ENCODE results near the gene SAT2.
A peak's percentile ranks its signal among the peaks of the same experiment; 100 is the strongest.

SAT2 gene

DNA sequence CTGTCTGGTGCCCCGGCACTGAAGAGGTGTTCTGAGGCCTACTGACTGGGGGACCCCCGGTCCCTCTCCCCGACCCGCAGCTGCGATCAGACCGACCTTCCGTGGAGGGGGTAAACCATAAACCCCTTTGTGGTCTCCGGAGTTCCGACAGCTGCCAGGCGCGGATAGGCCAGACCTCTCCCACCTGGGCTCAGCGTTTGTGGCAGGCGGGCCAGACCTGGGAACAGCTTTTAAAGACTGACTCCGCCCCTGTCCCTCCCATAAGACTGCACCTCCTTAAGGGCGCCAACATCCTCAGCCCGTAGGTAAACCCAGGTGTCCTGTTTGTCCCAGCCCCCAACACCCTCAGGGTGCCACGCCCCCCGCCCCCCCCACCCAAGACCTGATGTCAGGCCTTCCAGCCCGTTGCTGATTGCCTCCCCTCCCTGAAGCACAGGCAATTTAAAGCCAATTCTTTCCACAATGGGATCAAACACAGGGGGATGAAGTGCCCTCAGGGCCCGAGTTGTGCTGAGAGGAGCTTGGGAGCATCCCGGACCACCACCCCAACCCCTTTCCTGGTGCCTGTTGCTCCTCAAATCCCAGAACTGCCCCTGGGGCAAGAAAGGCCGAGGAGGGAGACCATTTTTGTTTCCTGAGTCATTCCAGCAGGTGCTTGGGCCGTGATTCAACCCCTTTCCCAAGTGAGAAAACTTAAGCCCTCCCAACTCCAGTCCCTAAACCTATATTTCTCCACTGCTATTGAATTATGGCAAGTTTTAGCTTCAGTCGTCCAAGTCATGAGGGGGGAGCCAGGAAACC lies 37.5 kb downstream of the SAT2 start, which contains the start of gene SOX15:
Gene SOX15, minus strand, starts transcription at position 204 of the 801 bp plus-strand sequence. CDS start 418 bp downstream, outside the sequence.
- Mint-ChIP-seq H3K4me3 (no peak within 1 kb of the TSS), H3K36me3 (peaks cover 9% of the 10 kb centered on the region), H3K27ac (no peak within 1 kb of the TSS), H3K9me3 (ENCODE audit: low read depth) (no peaks in the 10 kb centered on the region), H3K4me1 (ENCODE audit: low read depth) (peaks cover 5% of the 10 kb centered on the region), H3K27me3 (no peaks in the 10 kb centered on the region)

DNA sequence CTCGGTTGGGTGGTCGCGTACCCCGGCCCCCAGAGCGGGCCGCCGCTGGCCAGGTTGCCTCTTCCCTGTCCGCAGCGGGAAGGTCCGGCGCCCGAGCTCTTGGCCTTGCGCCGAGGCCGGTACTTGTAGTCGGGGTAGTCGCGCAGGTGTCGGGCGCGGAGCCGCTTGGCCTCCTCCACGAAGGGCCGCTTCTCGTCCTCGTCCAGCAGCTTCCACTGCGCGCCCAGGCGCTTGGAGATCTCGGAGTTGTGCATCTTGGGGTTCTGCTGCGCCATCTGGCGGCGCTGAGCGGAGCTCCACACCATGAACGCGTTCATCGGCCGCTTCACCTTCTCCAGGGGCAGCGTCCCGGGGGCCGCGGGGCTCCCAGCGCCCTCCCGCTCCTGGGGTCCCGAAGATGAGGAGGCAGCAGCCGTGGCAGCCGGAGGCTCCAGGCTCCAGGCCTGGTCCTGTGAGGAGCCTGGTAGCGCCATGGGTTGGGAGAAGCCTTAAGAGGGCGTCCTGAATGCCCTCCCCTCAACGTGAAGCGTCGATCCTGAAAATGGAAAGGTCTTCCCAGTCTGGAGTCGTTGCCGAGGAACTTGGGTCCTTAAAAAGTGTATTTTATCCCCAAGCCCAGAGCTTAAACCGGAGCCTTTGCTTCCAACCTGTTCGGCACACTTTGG lies 38.3 kb downstream of the SAT2 start:
- no peaks in the 10 kb centered on the region for H3K9me3 Mint-ChIP-seq (ENCODE audit: low read depth)
- H3K4me3 Mint-ChIP-seq, result no peak overlapping the region
- no peaks in the 10 kb centered on the region for H3K27me3 Mint-ChIP-seq
- H3K4me1 Mint-ChIP-seq (ENCODE audit: low read depth), result peaks cover 10% of the 10 kb centered on the region
- peaks cover 10% of the 10 kb centered on the region for H3K36me3 Mint-ChIP-seq
- H3K27ac Mint-ChIP-seq, result no peak overlapping the region

DNA sequence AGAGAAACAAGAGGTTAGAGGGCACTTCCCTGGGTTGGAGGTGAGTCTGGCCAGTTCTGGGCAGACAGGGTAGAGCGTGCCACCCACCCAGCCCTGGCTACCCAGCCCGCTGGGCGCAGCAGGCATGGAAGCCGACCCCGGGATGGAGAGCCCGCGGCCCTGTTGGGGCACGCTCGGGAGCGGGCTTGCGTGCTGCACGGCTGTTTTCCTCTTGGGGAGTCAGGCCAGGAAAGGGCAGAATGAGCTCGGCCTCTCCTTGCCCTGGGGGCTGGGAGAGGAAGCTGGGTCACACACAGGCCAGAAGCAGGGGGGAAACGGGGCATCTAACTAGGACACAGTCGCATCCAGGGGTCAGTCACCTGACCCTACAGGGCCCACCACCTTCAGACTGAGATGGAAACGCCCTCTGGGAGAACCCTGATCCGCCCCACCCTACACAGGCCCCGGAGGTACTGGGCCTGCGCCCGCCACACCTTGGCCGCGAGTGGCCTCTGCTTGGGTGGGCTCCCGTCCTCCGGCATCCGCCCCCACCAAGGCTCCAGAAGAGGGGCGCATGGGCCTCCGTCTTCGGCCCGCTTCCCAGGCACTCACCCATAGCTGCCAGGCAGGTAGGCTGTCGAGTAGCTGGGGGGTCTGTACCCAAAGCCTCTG lies 38.9 kb downstream of the SAT2 start:
- H3K4me1 Mint-ChIP-seq (ENCODE audit: low read depth), result peaks cover 14% of the 10 kb centered on the region
- no peak overlapping the region for H3K27ac Mint-ChIP-seq
- peaks cover 6% of the 10 kb centered on the region for H3K36me3 Mint-ChIP-seq
- H3K9me3 Mint-ChIP-seq (ENCODE audit: low read depth), result no peaks in the 10 kb centered on the region
- no peaks in the 10 kb centered on the region for H3K27me3 Mint-ChIP-seq
- H3K4me3 Mint-ChIP-seq, result no peak overlapping the region

DNA sequence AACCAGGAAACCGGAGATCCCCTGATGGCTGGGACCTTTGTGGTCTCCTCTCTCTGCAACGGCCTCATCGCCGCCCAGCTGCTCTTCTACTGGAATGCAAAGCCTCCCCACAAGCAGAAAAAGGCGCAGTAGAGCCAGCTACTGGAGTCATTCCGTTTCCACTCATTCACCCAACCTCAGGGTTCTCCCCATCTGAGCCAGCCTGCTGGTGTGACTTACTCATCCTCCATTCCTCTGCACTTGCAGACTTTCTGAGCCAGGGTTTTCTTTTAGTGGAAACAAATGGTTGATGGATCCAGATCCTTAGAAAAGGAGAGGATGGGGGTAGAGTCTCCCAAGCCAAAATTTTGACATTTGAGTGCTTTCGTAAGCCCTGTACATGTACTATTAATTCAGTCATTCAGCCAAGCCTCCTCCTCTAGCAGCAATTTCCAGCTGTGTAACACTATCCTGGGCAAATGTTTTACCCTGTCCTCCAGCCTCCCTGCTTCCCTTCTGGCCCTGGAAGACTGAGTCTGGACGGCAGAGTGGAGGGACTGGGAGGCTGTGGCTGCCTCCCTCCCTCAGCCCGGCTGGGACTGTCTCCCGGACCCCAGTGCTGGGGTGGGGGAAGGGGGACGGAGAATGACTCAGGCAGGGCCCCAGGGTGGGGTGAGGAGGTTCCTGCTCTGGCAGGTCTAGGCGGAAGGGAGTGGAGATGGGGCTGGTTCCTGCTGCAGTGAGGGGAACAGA lies 40.0 kb downstream of the SAT2 start:
- no peaks in the 10 kb centered on the region for H3K27me3 Mint-ChIP-seq
- H3K4me1 Mint-ChIP-seq (ENCODE audit: low read depth), result peaks cover 19% of the 10 kb centered on the region
- H3K27ac Mint-ChIP-seq, result no peak overlapping the region
- H3K36me3 Mint-ChIP-seq, result peaks cover 2% of the 10 kb centered on the region
- peak overlapping the region; percentile 42 for H3K4me3 Mint-ChIP-seq
- H3K9me3 Mint-ChIP-seq (ENCODE audit: low read depth), result no peaks in the 10 kb centered on the region

DNA sequence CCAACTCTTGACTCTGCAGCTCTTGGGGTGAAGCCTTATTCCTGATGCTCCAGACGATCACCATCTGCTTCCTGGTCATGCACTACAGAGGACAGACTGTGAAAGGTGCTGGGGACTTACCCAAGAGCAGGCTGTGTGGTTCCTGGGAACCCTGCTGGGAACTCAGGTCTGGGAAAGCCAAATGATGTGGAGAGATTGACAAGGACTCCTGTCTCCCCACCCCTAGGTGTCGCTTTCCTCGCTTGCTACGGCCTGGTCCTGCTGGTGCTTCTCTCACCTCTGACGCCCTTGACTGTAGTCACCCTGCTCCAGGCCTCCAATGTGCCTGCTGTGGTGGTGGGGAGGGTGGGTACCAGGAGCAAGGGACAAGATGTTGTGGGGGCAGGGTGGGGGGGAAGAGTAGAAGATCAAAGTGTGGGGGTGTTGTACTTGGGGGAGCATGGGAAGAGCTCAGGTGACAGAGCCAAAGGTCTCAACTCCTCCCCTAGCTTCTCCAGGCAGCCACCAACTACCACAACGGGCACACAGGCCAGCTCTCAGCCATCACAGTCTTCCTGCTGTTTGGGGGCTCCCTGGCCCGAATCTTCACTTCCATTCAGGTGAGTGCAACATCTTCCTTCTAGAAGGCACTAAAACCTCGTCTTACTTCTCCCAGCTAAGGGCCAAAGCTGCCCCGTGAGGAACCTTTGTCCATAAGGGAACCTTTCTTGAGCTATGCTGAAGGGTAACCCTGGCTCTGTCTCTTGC lies 40.8 kb downstream of the SAT2 start:
- H3K9me3 Mint-ChIP-seq (ENCODE audit: low read depth), result no peaks in the 10 kb centered on the region
- H3K27me3 Mint-ChIP-seq, result no peaks in the 10 kb centered on the region
- H3K27ac Mint-ChIP-seq, result no peak overlapping the region
- H3K4me3 Mint-ChIP-seq, result peak overlapping the region; percentile 42
- H3K4me1 Mint-ChIP-seq (ENCODE audit: low read depth), result peaks cover 26% of the 10 kb centered on the region
- peaks cover 2% of the 10 kb centered on the region for H3K36me3 Mint-ChIP-seq

DNA sequence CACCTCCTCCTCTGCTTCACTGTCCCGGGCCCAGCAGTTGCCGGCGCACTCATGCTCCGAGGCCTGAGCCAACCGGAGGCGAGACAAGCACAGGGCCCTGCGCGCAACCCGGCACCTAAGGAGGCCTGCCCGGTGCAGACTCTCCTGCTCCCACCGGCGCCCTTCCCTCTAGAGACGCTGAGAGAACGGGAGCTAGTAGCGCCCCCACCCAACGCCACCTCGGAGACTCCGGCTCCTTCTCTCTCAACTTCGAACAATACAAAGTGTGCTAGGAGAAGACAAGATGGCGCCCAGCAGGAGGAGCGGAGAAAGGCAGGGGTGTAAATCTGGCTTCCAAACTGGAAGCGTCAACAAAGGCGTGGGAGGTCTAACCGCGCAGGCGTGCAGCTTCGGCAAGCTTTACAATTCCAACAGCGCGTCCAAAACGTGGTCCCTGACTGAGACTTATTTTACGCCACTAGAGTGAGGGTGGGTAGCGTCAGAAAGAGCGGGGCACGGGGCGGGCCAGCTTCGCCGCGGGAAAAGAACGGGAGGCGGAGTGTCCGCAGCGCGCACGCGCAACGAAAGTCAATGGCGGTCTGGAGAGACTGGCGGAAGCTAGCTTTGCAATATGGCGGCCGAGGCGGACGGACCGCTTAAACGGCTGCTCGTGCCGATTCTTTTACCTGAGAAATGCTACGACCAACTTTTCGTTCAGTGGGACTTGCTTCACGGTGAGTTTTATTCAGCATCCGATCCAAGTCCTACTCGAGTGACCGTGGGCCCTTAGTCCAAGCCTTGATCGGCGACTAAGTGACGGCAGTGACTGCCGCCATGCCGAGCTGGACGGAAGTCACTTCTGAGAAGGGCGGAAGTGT lies 44.1 kb downstream of the SAT2 start, which contains the start of gene MPDU1:
Gene MPDU1, plus strand, starts transcription at position 600 of the 857 bp plus-strand sequence. Its CDS starts 11 bp downstream, at position 611.
- peak within 1 kb of the TSS; percentile 100 for H3K27ac Mint-ChIP-seq
- H3K4me1 Mint-ChIP-seq (ENCODE audit: low read depth), result peaks cover 54% of the 10 kb centered on the region
- no peaks in the 10 kb centered on the region for H3K9me3 Mint-ChIP-seq (ENCODE audit: low read depth)
- peak within 1 kb of the TSS; percentile 100 for H3K4me3 Mint-ChIP-seq
- peaks cover 6% of the 10 kb centered on the region for H3K36me3 Mint-ChIP-seq
- H3K27me3 Mint-ChIP-seq, result no peaks in the 10 kb centered on the region

DNA sequence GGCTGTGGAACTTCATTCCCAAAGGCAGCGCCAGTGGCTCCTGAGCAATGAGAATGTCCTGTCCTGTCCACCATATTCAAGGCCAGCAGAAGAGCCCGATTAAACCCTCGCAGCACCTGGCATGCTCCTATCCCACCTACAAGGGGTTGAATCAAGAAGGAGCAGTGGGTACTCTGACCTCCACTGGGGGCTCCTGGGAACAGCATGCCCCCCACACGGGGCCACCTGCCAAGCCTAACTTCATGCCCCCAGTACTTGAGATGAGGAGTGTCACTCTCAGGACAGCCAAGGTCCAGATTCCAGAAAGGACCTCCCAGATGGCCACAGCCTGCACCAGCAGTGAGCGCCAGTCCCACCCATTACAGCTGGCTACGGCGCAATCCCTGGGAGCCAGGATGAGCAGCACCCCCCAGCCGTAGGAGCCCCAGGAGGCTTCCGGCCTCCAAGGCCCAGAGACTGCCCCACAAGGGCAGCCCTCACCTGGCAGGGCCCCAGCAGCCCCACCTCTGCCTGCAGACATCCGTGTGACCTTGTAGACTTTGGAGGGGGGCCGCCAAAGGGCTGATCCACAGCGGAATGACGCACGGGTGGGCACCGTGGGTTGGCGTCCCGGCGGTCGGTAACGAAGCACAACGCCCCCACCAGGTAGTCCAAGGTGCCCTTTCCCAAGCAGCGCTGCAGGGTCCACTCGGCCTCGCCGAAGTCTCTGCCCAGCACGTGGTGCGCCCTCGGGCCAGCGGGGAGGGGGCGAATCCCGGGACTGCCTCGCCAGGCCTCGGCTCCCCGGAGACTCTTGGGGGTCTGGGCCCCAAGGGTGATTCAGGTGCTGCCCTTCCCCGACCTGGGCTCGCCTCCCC lies 45.0 kb downstream of the SAT2 start:
- Mint-ChIP-seq H3K9me3 (ENCODE audit: low read depth) (no peaks in the 10 kb centered on the region), H3K36me3 (peaks cover 10% of the 10 kb centered on the region), H3K4me3 (peak overlapping the region; percentile 70), H3K27ac (peak overlapping the region; percentile 100), H3K27me3 (no peaks in the 10 kb centered on the region), H3K4me1 (ENCODE audit: low read depth) (peaks cover 63% of the 10 kb centered on the region)

DNA sequence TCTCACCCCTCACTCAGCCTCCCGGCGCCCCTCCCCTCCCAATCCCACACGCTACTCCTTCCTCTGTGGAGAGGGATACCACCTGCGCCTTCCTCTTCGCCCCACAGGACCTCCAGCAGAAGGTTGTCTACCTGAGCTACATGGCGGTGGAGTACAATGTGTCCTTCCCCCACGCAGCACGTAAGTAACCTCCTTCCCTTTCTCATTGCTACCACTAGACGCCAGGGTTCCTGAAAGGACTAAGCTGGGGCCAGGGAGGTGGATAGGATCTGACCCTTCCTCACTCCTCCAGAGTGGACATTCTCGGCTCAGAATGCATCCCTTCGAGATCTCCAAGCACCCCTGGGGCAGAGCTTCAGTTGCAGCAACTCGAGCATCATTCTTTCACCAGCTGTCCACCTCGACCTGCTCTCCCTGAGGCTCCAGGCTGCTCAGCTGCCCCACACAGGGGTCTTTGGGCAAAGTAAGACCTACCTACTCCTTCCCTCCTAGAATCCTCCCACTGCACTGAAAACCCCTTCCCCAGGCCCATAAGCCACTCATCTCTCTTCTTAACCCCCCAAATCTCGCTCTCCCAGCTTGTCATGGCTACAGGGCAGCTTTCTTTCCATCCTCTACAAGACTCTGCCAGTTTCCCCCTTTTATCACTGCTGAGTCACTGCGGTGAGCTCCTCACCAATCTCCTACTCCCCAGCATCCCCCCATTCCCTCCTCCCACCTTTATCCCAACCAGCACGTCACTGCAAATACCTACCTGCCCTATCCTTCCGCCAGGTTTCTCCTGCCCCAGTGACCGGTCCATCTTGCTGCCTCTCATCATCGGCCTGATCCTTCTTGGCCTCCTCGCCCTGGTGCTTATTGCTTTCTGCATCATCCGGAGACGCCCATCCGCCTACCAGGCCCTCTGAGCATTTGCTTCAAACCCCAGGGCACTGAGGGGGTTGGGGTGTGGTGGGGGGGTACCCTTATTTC lies 46.7 kb downstream of the SAT2 start:
- H3K27ac Mint-ChIP-seq, result peak overlapping the region; percentile 76
- peaks cover 20% of the 10 kb centered on the region for H3K36me3 Mint-ChIP-seq
- peak overlapping the region; percentile 58 for H3K4me3 Mint-ChIP-seq
- H3K9me3 Mint-ChIP-seq (ENCODE audit: low read depth), result no peaks in the 10 kb centered on the region
- peaks cover 78% of the 10 kb centered on the region for H3K4me1 Mint-ChIP-seq (ENCODE audit: low read depth)
- no peaks in the 10 kb centered on the region for H3K27me3 Mint-ChIP-seq

DNA sequence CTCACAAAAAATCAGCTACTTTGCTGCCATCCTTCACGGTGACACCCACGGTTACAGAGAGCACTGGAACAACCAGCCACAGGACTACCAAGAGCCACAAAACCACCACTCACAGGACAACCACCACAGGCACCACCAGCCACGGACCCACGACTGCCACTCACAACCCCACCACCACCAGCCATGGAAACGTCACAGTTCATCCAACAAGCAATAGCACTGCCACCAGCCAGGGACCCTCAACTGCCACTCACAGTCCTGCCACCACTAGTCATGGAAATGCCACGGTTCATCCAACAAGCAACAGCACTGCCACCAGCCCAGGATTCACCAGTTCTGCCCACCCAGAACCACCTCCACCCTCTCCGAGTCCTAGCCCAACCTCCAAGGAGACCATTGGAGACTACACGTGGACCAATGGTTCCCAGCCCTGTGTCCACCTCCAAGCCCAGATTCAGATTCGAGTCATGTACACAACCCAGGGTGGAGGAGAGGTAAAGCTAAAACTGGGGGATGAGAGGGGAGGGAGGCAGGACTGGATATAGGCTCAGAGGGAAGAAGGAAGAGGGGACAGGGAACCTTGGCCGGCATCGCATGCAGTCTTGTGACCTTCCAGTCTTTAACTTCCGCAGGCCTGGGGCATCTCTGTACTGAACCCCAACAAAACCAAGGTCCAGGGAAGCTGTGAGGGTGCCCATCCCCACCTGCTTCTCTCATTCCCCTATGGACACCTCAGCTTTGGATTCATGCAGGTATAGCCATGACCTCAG lies 47.6 kb downstream of the SAT2 start:
- peak overlapping the region; percentile 77 for H3K4me3 Mint-ChIP-seq
- H3K4me1 Mint-ChIP-seq (ENCODE audit: low read depth), result peaks cover 83% of the 10 kb centered on the region
- peak overlapping the region; percentile 93 for H3K27ac Mint-ChIP-seq
- H3K9me3 Mint-ChIP-seq (ENCODE audit: low read depth), result no peaks in the 10 kb centered on the region
- peaks cover 21% of the 10 kb centered on the region for H3K36me3 Mint-ChIP-seq
- H3K27me3 Mint-ChIP-seq, result no peaks in the 10 kb centered on the region

DNA sequence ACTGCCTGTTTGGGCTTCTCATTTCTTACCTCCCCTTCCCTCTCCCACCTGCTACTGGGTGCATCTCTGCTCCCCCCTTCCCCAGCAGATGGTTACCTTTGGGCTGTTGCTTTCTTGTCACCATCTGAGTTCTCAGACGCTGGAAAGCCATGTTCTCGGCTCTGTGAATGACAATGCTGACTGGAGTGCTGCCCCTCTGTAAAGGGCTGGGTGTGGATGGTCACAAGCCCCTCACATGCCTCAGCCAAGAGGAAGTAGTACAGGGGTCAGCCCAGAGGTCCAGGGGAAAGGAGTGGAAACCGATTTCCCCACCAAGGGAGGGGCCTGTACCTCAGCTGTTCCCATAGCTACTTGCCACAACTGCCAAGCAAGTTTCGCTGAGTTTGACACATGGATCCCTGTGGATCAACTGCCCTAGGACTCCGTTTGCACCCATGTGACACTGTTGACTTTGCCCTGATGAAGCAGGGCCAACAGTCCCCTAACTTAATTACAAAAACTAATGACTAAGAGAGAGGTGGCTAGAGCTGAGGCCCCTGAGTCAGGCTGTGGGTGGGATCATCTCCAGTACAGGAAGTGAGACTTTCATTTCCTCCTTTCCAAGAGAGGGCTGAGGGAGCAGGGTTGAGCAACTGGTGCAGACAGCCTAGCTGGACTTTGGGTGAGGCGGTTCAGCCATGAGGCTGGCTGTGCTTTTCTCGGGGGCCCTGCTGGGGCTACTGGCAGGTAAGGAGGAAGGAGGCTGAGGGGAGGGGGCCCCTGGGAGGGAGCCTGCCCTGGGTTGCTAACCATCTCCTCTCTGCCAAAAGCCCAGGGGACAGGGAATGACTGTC lies 48.4 kb downstream of the SAT2 start, which contains the start of gene CD68:
Gene CD68, plus strand, starts transcription at position 638 of the 833 bp plus-strand sequence. Its CDS starts 40 bp downstream, at position 678.
- peaks cover 27% of the 10 kb centered on the region for H3K36me3 Mint-ChIP-seq
- peak within 1 kb of the TSS; percentile 93 for H3K27ac Mint-ChIP-seq
- H3K27me3 Mint-ChIP-seq, result no peaks in the 10 kb centered on the region
- no peaks in the 10 kb centered on the region for H3K9me3 Mint-ChIP-seq (ENCODE audit: low read depth)
- peak within 1 kb of the TSS; percentile 77 for H3K4me3 Mint-ChIP-seq
- H3K4me1 Mint-ChIP-seq (ENCODE audit: low read depth), result peaks cover 83% of the 10 kb centered on the region

Measured in activated naive CD8-positive, alpha-beta T cell (primary cell).